ENCODE data around the gene KIF26A. TPM values are rescaled to one million over a fixed set of nuclear protein-coding genes. Genes with fewer than 3 reads are reported as not detected.
"Not testable (repeated sequence)": the region's sequence is repeated elsewhere in the genome, so short reads cannot be mapped to it uniquely, and the experiment has no call there.

KIF26A gene
- total RNA-seq, 1 experiment from 2014 or later = 3.1 TPM

GRCh38 chr14:104205781-104206180 lies 67.4 kb downstream of the KIF26A start:
- H4K20me1 ChIP-seq (ENCODE audit: low read length) = no peaks in the 10 kb centered on the region
- H3K9me3 ChIP-seq (ENCODE audit: low read length) = no peaks in the 10 kb centered on the region
- H3K9me2 ChIP-seq (replicated peaks; ENCODE audit: low read length) = no peaks in the 10 kb centered on the region
- H2AFZ ChIP-seq (ENCODE audit: low read length) = no peak overlapping the region
- no peak overlapping the region for H3K4me2 ChIP-seq (ENCODE audit: low read length)
- no peak for TF ChIP-seq EZH2 (IDR thresholded peaks at IDR 0.05; ENCODE audit: low read length, unreplicated experiment)
- no peak for TF ChIP-seq EZH2phosphoT487 (IDR thresholded peaks at IDR 0.05; ENCODE audit: borderline replicate concordance, low read length)
- no peak for TF ChIP-seq CTCF (conservative IDR thresholded peaks at IDR 0.05; ENCODE audit: low read depth, low read length)
- peaks cover 14% of the 10 kb centered on the region for H3K27me3 ChIP-seq (ENCODE audit: low read length)
- BruUV-seq (replicated peaks) = no TSS peak
- no peak overlapping the region for H3K27ac ChIP-seq (ENCODE audit: low read length)
- no peak for ATAC-seq
- no peak overlapping the region for H3K4me3 ChIP-seq (ENCODE audit: low read length)
- ChIA-PET CTCF (no interaction called here), POLR2A (ENCODE audit: unreplicated experiment) (no interaction called here)
- H3K9ac ChIP-seq (ENCODE audit: low read length) = no peak overlapping the region
- no peaks in the 10 kb centered on the region for H3K79me2 ChIP-seq (ENCODE audit: low read length)
- H3K36me3 ChIP-seq (ENCODE audit: low read depth, low read length) = no peaks in the 10 kb centered on the region
- no peaks in the 10 kb centered on the region for H3F3A ChIP-seq (ENCODE audit: low read length, unreplicated experiment)
- intact Hi-C loops (cut with micrococcal nuclease) = no loop called here
- no peak for DNase-seq
- H3K4me1 ChIP-seq (ENCODE audit: insufficient read depth, low read length) = no peaks in the 10 kb centered on the region

GRCh38 chr14:104206281-104206904 lies 68.0 kb downstream of the KIF26A start:
- Histone ChIP-seq H3K9ac (ENCODE audit: low read length) (no peak overlapping the region), H3K4me1 (ENCODE audit: insufficient read depth, low read length) (no peaks in the 10 kb centered on the region), H3K4me2 (ENCODE audit: low read length) (no peak overlapping the region), H3K27ac (ENCODE audit: low read length) (no peak overlapping the region), H3F3A (ENCODE audit: low read length, unreplicated experiment) (no peaks in the 10 kb centered on the region), H2AFZ (ENCODE audit: low read length) (no peak overlapping the region), H3K9me3 (ENCODE audit: low read length) (no peaks in the 10 kb centered on the region), H3K27me3 (ENCODE audit: low read length) (peaks cover 14% of the 10 kb centered on the region), H4K20me1 (ENCODE audit: low read length) (no peaks in the 10 kb centered on the region), H3K9me2 (replicated peaks; ENCODE audit: low read length) (no peaks in the 10 kb centered on the region), H3K79me2 (ENCODE audit: low read length) (no peaks in the 10 kb centered on the region), H3K4me3 (ENCODE audit: low read length) (no peak overlapping the region), H3K36me3 (ENCODE audit: low read depth, low read length) (no peaks in the 10 kb centered on the region)
- no peak for ATAC-seq
- DNase-seq = no peak
- CTCF ChIA-PET = no interaction called here
- TF ChIP-seq EZH2phosphoT487 (IDR thresholded peaks at IDR 0.05; ENCODE audit: borderline replicate concordance, low read length) (no peak), EZH2 (IDR thresholded peaks at IDR 0.05; ENCODE audit: low read length, unreplicated experiment) (no peak)
- intact Hi-C loops (cut with micrococcal nuclease) = no loop called here
- POLR2A ChIA-PET (ENCODE audit: unreplicated experiment) = no interaction called here
- BruUV-seq (replicated peaks) = no TSS peak

GRCh38 chr14:104207142-104208014 lies 69.0 kb downstream of the KIF26A start:
- Histone ChIP-seq H4K20me1 (ENCODE audit: low read length) (no peaks in the 10 kb centered on the region), H3F3A (ENCODE audit: low read length, unreplicated experiment) (no peaks in the 10 kb centered on the region), H3K4me2 (ENCODE audit: low read length) (no peak overlapping the region), H3K79me2 (ENCODE audit: low read length) (no peaks in the 10 kb centered on the region), H3K36me3 (ENCODE audit: low read depth, low read length) (no peaks in the 10 kb centered on the region), H3K9ac (ENCODE audit: low read length) (no peak overlapping the region), H3K9me3 (ENCODE audit: low read length) (no peaks in the 10 kb centered on the region), H3K27ac (ENCODE audit: low read length) (no peak overlapping the region), H3K4me1 (ENCODE audit: insufficient read depth, low read length) (no peaks in the 10 kb centered on the region), H3K9me2 (replicated peaks; ENCODE audit: low read length) (no peaks in the 10 kb centered on the region), H3K27me3 (ENCODE audit: low read length) (peaks cover 7% of the 10 kb centered on the region), H3K4me3 (ENCODE audit: low read length) (no peak overlapping the region), H2AFZ (ENCODE audit: low read length) (no peak overlapping the region)
- intact Hi-C loops (cut with micrococcal nuclease) = no loop called here
- POLR2A ChIA-PET (ENCODE audit: unreplicated experiment) = no interaction called here
- DNase-seq = no peak
- CTCF ChIA-PET = no interaction called here
- no peak for TF ChIP-seq EZH2 (IDR thresholded peaks at IDR 0.05; ENCODE audit: low read length, unreplicated experiment)
- no peak for TF ChIP-seq CTCF (conservative IDR thresholded peaks at IDR 0.05; ENCODE audit: low read depth, low read length)
- no peak for ATAC-seq
- BruUV-seq (replicated peaks) = no TSS peak

- H3K9me3 ChIP-seq (ENCODE audit: low read length); H3K4me3 ChIP-seq (ENCODE audit: low read length); H4K20me1 ChIP-seq (ENCODE audit: low read length); H3F3A ChIP-seq (ENCODE audit: low read length, unreplicated experiment); H3K27ac ChIP-seq (ENCODE audit: low read length); H3K4me1 ChIP-seq (ENCODE audit: insufficient read depth, low read length); H3K9ac ChIP-seq (ENCODE audit: low read length); CTCF ChIA-PET; ATAC-seq; intact Hi-C loops (cut with micrococcal nuclease); DNase-seq; H3K36me3 ChIP-seq (ENCODE audit: low read depth, low read length); H3K79me2 ChIP-seq (ENCODE audit: low read length); H3K9me2 ChIP-seq (replicated peaks; ENCODE audit: low read length); H2AFZ ChIP-seq (ENCODE audit: low read length); H3K27me3 ChIP-seq (ENCODE audit: low read length); POLR2A ChIA-PET (ENCODE audit: unreplicated experiment); BruUV-seq (replicated peaks); H3K4me2 ChIP-seq (ENCODE audit: low read length): not testable (repeated sequence)
Observed at GRCh38 chr14:104208015-104208295, 69.6 kb downstream of the KIF26A start.

- CTCF ChIA-PET; BruUV-seq (replicated peaks): not testable (repeated sequence)
Observed at GRCh38 chr14:104208331-104208730, 69.9 kb downstream of the KIF26A start.

More at GRCh38 chr14:104208331-104208730, 69.9 kb downstream of the KIF26A start:
- H3K36me3 ChIP-seq (ENCODE audit: low read depth, low read length); ATAC-seq; H3F3A ChIP-seq (ENCODE audit: low read length, unreplicated experiment); H3K9me3 ChIP-seq (ENCODE audit: low read length); H3K79me2 ChIP-seq (ENCODE audit: low read length); POLR2A ChIA-PET (ENCODE audit: unreplicated experiment); intact Hi-C loops (cut with micrococcal nuclease); H3K27ac ChIP-seq (ENCODE audit: low read length); H3K27me3 ChIP-seq (ENCODE audit: low read length); H3K4me2 ChIP-seq (ENCODE audit: low read length); H3K4me1 ChIP-seq (ENCODE audit: insufficient read depth, low read length); H3K9ac ChIP-seq (ENCODE audit: low read length); H3K9me2 ChIP-seq (replicated peaks; ENCODE audit: low read length); H4K20me1 ChIP-seq (ENCODE audit: low read length); H3K4me3 ChIP-seq (ENCODE audit: low read length); H2AFZ ChIP-seq (ENCODE audit: low read length); DNase-seq: not testable (repeated sequence)
